Amygdala (tissue), 56 donors: ENCODE results near the gene HTR3D.
"Not testable (repeated sequence)": the region's sequence is repeated elsewhere in the genome, so short reads cannot be mapped to it uniquely, and the experiment has no call there.

ENCODE experiments used
- DNase-seq, 56 donors: peaks; one replicate each; lab custom pipeline; 2025; lab: John Stamatoyannopoulos, UW

Gene HTR3D

GRCh38 chr3:184031187-184031792 is at the start of gene HTR3D:
Gene HTR3D (plus strand): TSS chr3:184031742. CDS start chr3:184031742, 0 bp downstream.
- no peak for DNase-seq

GRCh38 chr3:183981990-183982644 is 49.4 kb upstream of the HTR3D start:
- no peak for DNase-seq

GRCh38 chr3:183984127-183984740 is 47.3 kb upstream of the HTR3D start:
- DNase-seq: no peak

- DNase-seq: no peak
These were observed 46.5 kb upstream of the HTR3D start for GRCh38 chr3:183984749-183985729.

- no peak for DNase-seq
These were observed 44.4 kb upstream of the HTR3D start for GRCh38 chr3:183987000-183987600.

GRCh38 chr3:183988216-183988790 is 43.2 kb upstream of the HTR3D start:
- no peak for DNase-seq

- no peak for DNase-seq
These were observed 40.1 kb upstream of the HTR3D start for GRCh38 chr3:183991403-183991802.

- no peak for DNase-seq
These were observed 29.8 kb upstream of the HTR3D start for GRCh38 chr3:184001761-184002160.

GRCh38 chr3:184002469-184002868 is 29.1 kb upstream of the HTR3D start:
- DNase-seq: no peak

- DNase-seq: no peak
These were observed 28.2 kb upstream of the HTR3D start for GRCh38 chr3:184003187-184003967.

- no peak for DNase-seq
These were observed 27.1 kb upstream of the HTR3D start for GRCh38 chr3:184004476-184004875.

- DNase-seq: peak in 28 of 56 donors; percentile 0 to 32 (median 8)
These were observed 25.5 kb upstream of the HTR3D start for GRCh38 chr3:184005941-184006507.

- not testable (repeated sequence) for DNase-seq
These were observed 24.3 kb upstream of the HTR3D start for GRCh38 chr3:184007143-184007813.

GRCh38 chr3:184008161-184008560 is 23.4 kb upstream of the HTR3D start:
- DNase-seq: no peak

- no peak for DNase-seq
These were observed 20.2 kb upstream of the HTR3D start for GRCh38 chr3:184011230-184011876.

GRCh38 chr3:184011937-184012889 is 19.3 kb upstream of the HTR3D start:
- no peak for DNase-seq
